GM21367 (cell line): ENCODE measurements around the gene PDXP.
"Not testable (repeated sequence)": the region's sequence is repeated elsewhere in the genome, so short reads cannot be mapped to it uniquely, and the experiment has no call there.

Source experiments
- ATAC-seq: cut with Tn5 transposase; IDR thresholded peaks from one replicate; pipeline ENCODE4 v1.9.1; 2021; ENCODE audit not compliant: unreplicated experiment

Gene PDXP

DNA sequence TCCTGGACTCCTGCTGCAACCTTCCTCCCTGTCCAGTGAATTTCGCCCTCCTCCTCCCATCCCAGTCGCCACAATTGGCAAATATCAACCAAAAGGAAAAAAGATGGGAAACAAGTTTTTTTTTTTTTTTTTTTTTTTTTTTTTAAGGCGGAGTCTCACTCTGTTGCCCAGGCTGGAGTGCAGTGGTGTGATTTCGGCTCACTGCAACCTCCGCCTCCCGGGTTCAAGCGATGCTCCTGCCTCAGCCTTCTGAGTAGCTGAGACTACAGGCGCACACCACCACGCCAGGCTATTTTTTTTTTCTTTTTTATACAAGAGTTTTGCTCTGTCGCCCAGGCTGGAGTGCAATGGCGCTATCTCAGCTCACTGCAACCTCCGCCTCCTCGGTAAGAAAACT, 37.7 kb downstream of the PDXP start:
- ATAC-seq, result not testable (repeated sequence)

DNA sequence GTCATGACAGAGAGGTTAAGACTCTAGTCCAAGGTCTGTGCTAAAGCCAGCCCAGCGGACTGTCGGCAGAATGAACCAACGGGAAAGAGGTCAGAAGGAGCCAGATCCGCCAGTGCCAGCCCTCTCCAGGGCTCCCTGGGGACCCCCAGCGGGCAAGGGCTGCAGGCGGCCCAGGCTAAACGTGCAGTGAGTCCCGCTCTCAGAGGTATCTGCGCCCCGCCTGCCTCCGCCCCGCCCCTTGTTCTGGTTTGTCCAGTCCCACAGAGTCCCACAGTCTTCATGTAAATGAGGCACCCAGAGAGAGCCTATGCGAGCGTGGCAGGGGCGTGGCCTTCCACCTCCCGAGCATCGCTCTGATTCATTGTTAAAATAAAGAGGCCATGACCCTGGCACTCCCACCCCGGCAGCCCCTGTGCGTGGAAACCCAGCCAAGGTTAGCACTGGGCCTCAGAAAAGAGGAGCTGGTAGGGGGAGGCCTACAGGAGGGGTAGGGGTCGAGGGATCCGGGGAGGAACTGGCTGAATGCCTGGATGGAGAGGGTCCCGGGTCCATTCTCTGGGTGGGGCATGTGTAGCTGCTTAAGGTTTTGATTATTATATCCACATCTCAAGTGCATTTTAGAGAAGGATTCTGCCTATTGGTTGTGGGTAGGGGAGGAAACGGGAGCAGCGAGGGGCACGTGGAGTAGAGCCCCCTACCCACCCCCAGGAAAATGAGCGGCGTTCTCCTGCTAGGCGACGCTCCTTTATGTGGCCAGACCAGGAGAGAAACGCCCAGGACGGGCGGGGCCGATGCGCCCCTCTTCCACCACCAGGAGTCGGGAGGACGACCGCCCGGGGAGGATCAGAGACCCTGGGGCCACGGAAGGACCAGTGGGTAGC, 38.4 kb downstream of the PDXP start, which contains the start of gene TRIOBP:
TRIOBP (plus strand) TSS at position 392 of the 881 bp plus-strand sequence. CDS start 4,318 bp downstream, outside the sequence.
- ATAC-seq, result peak; percentile 71

DNA sequence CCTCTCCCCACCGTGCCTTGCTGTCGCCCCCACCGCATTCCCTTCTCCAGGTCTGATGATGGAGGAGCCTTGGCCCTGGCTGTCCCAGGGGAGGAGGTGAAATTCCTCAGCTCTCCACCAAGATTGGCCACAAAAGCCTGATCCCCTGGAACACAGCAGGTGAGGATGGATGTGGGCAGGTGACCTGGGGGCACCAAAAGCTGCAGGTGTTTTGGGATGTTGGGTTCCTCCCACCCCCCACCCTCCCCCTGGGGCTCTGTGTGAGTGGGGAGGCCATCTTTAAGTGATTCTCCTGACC, 39.0 kb downstream of the PDXP start:
- ATAC-seq, result no peak

DNA sequence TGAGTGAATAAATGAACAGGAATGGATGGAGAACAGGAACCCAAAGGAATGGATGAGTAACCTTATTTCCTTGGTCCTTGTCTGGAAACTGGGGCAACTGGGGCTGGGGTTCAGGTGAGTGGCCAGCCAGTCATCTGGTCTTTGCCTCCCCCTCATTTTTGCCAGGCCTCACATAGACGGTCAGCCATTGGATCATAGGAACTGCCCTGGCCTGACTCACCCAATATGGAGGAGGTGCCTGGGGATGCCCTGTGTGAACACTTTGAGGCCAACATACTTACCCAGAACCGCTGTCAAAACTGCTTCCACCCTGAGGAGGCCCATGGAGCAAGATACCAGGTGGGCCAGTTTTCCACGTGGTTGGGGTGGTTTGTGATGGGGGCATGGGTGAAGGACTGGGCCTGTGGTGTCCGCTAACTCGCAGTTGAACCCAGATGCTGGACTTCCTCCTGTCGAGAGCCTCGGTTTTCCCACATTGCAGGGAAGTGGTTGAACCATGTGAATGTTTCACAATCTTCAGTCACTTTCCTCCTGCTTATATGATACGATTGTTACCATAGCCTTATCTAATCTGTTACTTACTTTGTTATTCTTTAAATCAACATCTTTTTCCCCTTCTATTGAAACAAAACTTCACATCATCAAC, 42.7 kb downstream of the PDXP start:
- ATAC-seq, result no peak

DNA sequence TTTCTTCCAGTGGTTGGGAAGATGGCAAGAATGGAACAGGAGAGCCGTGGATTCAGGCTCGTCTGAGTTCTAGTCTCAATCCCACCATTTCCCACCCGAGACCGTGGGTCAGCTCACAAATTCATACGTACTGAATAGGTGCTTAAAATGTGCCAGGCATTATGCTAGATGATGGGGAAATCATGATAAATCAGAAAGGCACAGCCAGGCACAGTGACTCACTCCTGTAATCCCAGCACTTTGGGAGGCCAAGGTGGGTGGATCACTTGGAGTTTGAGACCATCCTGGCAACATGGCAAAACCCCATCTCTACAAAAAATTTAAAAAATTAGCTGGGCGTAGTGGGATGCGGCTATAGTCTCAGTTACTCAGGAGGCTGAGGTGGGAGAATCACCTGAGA, 45.4 kb downstream of the PDXP start:
- no peak for ATAC-seq

DNA sequence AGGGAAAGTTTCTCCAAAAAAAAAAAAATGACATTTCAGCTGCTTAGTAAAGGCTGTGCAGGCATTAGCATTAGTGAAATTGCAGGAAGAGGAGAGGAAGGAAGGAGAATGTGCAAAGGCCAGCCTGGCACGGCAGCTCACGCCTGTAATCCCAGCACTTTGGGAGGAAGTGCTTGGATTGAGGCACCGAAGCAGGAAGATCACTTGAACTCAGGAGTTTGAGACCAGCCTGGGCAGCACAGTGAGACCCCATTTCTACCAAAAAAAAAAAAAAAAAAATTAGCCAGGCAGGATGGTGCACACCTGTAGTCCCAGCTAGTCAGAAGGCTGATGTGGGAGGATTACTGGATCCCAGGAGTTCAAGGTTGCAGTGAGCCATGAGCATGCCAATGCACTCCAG, 46.1 kb downstream of the PDXP start:
- no peak for ATAC-seq

DNA sequence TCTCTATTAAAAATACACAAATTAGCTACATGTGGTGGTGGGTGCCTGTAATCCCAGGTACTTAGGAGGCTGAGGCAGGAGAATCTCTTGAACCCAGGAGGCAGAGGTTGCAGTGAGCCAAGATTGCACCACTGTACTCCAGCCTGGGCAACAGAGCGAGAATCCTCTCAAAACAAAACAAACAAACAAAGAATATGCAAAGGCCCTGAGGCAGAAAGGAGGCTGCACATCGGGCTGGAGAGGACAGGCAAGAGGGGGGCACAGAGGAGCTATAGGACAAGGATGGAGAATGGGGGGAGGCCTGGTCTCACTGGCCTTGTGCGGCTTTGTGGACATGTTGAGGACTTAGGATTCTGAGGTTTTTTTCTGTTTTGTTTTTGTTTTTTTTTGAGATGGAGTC, 46.7 kb downstream of the PDXP start:
- no peak for ATAC-seq

DNA sequence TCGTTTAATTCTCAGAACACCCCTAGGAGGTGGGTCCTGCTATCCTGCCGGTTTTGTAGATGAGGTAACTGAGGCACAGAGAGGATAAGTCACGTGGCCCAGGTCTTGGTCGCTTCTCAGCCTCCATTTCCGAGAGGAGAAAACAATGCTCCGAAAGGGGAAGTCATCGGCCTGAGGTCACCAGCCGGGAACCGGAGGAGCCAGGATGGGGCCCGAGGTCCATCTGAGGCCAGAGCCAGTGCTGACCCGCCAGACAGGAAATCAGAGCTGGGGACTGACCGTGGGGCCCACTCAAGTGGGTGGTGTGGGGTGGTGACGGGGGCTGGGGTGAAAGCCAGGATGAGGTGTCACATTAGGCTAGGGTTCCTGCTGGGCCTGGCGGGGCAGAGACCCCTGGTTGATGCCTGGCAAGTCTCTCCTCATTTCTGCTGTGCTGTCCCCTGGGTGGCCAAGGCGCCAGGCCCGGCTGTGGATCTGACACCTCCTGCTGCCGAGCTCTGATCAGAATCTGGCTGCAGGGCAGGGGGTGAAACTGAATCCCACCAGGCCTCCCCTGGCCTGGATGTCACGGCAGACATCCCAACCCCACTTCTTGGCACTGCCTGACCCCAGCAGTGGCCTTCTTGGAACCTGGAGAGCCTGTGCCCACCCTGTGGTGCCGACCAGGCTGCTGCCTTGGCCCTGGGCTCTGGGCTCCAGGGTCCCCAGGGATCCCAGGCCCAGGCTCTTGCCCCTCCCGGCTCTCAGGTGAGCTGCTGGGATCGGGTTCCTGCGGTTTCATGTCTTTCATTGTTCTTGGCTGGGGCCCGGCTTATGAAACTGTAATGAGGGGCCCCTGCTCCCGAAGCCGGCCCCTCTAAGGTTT, 50.3 kb downstream of the PDXP start:
- ATAC-seq, result no peak

DNA sequence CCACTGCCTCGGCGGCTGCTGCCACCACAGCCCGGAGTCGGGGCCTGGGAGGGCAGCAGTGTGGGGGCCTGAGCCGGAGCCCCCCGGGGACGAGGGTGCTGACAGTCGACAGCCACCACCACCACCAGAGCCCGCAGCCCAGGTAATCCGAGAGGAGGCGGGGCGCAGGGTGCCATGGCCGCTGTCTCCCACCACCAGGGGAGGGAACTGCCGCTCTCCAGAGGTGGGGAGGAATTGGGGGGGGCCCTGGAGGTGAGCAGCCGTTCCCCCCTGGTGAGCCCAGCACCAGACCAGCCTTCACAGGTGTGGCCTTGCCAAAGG, 50.9 kb downstream of the PDXP start:
- ATAC-seq, result no peak

DNA sequence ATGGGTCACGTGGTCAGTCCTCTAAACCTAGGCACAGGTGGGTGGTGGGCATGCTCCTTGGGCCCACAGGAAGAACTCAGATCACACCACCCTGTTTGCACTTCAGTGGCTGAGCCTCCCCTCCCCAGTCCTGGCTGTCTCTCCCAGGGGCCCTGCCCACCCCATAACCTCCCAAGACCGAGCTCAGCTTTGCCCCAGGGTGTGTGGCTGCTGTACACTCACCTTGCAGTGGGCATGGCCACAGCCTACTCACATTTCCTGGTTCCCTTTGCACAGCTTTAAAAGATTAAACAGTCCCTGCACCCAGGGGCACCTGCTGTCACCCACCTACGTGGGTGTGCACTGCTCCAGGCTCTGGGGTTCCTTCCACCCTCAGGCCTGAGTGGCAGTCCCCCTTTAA, 52.2 kb downstream of the PDXP start:
- no peak for ATAC-seq

DNA sequence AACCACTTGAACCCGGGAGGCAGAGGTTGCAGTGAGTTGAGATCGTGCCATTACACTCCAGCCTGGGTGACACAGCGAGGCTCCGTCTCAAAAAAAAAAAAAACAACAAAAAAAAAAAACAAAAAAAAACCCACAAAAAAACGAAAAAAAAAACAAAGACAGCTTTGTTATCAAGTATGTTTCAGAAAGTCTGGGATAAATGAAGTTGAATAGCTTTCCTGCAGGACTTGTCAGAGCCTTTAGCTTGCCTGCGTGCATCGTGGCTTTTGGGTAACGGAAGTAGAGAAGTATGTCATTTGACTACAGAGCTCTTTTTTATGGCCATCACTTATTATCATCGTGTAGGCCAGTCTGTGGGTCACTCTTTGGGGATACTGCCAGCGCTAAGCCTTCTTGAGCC, 53.0 kb downstream of the PDXP start:
- no peak for ATAC-seq

DNA sequence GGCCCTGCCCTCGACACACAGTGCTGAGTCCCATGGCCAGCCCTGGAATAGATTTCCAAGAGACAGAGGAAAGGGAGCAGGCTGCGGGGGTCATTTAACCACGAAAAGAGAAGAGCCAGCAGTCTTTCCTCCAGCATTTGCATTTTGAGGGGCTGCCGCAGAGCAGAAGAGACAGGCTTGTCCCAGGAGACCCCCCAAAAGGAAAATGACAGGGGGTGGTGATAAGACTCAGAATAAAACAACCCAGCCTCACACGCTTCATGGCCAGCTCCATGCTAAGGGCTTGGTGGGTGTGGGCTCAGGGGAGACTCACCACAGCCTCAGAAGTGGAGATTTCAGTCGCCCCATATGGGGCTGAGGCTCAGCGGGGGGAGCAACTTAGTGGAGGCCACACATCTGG, 55.2 kb downstream of the PDXP start:
- ATAC-seq, result no peak

DNA sequence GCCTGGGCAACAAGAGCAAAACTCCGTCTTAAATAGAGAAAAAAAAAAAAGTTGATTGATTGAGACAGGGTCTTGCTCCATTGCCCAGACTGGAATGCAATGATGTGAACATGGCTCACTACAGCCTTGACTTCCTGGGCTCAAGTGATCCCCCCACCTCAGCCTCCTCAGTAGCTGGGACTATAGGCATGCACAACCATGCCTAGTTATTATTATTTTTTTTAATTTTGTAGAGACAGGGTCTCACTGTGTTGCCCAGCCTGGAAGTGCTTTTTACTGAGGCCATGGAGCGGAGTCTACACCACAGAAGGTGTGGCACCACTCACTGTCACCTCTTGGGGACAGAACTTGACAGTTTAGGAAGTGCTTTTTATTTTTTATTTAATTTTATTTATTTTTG, 56.1 kb downstream of the PDXP start:
- ATAC-seq, result no peak

DNA sequence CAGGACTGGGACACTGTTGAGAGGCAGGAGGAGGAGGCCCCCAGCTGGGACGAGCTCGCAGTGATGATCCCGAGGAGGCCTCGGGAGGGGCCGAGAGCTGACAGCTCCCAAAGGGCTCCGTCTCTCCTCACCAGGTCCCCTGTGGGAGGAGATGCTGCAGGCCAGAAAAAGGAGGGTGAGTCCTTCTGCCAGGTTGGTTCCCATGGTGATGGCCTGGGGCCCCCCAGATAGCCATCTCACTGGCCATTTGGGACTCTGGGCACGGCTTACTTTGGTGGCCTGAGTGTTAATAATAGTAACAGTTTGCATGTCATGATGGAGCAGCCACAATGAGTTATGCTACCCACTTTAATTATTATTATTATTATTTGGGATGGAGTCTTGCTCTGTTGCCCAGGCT, 57.2 kb downstream of the PDXP start:
- no peak for ATAC-seq
